B cell (primary cell): ENCODE results near the gene SIPA1.

Experiments used
- EZH2 ChIP-seq: IDR thresholded peaks from 2 replicates; pipeline ENCODE4 v1.6.1; 2012; ENCODE audit warnings: borderline replicate concordance, low read depth, mild to moderate bottlenecking, moderate library complexity, low read length; ENCODE audit not compliant: insufficient read depth, poor library complexity, severe bottlenecking
- TF ChIP-seq, protein P1 (sequence below): fragments of 200-600 bp; IDR thresholded peaks from one replicate; pipeline ENCODE4 v1.8.0; 2022; ENCODE audit warnings: antibody characterized with exemption, mild to moderate bottlenecking

DNA sequence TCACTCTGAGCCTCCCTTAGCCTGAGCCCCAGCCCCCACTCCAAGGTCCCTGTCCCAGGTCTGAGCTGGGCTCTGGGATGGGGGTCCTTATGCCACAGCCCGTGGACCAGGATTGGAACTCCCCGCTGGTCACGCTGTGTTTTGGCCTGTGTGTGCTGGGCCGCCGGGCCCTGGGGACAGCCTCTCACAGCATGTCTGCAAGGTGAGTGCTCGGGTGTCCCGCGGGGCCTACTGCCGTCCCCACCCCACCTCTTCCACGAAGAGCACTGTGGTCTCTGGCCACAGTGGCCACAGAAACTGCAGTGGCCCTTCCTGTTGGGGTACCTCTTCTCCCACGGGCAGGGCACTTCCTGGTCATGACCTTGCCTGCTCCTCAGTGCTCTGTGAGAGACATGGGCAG, 3.5 kb upstream of the SIPA1 start:
- TF ChIP-seq, protein P1, sequence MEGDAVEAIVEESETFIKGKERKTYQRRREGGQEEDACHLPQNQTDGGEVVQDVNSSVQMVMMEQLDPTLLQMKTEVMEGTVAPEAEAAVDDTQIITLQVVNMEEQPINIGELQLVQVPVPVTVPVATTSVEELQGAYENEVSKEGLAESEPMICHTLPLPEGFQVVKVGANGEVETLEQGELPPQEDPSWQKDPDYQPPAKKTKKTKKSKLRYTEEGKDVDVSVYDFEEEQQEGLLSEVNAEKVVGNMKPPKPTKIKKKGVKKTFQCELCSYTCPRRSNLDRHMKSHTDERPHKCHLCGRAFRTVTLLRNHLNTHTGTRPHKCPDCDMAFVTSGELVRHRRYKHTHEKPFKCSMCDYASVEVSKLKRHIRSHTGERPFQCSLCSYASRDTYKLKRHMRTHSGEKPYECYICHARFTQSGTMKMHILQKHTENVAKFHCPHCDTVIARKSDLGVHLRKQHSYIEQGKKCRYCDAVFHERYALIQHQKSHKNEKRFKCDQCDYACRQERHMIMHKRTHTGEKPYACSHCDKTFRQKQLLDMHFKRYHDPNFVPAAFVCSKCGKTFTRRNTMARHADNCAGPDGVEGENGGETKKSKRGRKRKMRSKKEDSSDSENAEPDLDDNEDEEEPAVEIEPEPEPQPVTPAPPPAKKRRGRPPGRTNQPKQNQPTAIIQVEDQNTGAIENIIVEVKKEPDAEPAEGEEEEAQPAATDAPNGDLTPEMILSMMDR, result no peak
- TF ChIP-seq EZH2, result no peak
